Measurements from ENCODE around the gene GALNTL6.

GALNTL6 gene

DNA sequence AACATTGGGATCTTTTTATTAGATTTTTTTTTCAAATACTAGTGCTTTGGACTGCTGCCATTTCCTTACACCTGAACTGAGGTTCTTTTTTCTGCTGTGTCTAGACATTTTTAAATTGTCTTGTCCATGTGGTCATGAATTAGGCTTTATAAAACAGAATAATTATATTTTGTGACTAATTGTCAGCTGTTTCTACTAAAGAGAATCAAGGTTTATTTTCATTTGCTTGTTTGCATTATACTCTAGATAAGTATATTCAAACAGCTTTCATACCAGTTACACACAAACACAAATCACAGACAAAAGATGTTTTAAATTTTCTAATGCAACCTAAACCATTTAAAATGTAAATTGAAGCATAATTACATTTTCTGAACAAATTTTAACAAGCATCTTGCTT lies 194.7 kb downstream of the GALNTL6 start:
- DNase-seq = no peak

DNA sequence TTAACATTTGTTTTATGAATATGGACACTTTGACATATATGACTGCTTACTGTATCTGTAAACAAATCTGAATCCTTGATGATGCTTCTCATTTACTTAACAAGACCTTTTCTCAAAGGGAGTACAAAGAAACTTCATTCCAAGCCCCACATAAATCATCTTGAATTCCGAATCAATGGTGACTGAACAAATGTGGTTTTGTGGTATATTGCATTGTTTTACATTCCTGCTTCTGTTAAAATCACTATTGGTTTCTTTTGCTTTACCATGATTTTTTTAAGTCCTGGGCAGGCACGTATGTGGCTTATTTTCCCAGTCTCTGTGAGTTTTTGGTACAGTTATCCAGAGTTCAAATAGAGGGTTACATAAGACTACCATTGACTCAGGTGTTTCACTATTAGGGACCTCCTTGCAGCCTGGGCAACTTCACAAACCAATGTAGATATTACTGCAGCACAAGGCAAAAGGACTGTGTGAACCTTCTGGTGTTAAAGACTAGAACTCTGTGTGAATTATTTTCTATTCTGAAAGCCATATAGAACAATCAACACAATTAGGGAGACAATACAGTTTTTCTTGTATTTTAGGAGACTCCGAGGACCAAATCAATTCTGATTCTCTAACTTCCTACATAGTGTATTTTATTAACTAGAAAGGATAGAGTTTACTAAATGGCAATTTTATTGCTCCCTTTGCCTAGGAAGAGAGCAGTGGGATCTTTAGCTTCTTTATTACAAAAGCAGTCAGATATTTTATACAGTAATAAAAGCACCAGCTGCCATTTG lies 196.4 kb downstream of the GALNTL6 start:
- DNase-seq = no peak

DNA sequence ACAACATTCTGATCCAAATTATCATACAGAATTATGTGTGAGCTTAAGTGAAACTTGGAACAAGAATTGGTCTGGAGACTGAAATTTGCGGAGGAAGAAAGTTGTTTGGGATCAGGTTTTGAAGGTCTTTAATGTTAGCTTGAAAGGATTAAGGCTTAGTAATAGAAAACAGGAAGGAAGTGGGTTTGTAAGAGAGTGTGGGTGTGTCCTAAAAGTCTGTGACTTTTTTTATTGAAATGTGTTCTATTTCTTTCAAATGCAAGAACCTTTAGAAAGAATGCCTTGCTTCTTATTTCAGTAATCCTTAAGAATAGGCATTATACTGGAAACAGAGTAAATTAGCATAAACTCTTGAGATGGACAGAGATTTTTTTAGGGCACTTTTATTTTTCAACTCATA lies 198.0 kb downstream of the GALNTL6 start:
- no peak for DNase-seq

DNA sequence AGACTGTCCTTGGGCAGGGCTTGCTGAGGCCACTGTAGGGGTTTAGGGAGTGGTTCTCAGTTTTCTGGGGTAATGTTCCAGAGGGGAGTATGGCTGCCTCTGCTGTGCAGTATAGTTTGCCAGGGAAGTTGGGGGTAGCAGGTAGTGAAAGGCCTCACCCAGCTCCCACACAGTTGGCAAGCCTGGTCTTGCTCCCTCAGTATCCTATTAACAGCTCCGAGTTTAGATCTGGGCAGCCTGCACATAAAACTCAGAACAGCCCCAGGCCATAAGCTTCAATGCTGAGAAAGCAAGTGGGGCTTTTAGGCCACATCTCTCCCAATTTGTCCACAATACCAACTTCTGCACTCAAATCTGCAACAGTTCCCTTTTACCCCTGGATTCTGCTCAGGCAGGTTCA lies 205.2 kb downstream of the GALNTL6 start:
- DNase-seq = no peak

DNA sequence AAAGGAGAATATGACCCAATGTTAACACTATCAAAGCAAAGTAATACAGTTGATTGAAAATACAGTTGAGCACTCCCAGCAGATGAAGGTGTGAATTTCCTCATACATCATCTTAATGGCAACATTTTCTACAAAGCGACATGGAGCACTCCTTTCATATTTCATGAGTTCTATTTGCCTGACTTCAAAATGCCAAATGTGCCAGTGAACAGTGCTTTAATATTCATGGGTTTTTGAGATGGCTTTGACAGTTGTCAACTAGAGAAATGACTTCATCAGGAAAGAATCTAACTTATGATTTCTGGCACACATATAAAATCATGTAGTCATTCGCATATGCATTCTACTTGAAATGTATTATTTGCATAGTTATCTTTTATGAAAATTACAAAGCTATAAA lies 222.4 kb downstream of the GALNTL6 start:
- no peak for DNase-seq

DNA sequence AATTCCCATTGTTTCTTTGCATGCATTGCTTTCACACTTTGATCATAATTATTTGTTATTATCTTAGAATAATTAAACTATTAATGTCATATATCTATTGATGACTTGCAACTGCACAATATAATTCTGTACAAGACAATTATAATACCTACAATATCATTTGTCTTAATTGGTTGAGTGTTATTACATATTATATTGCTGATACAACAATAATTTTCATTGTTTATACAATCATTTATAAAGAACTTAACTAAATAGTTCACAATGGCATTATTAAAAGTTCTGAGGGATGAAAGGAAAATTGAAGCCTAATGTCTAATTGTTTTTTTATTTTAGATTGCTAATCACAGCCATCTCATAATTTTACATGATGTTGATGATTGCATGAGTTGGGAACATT lies 227.6 kb downstream of the GALNTL6 start:
- DNase-seq = no peak

DNA sequence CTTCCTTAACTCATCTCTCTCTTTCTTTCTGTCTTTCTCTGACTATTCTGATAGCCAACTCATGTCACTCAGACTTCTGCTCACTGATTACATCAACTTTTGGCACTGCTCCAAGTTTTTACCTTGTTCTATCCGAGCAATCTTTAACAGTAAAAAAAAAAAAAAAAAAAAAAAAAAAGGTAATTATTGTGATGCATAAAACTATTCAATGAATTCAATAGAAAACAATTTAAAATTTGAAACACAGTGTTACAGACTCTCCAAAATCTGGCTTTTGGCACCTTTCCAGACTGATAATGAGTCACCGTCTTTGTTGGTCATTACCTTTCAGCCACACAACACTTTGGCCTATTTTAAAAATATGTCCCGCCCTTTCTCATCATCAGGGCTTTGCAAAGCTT lies 229.5 kb downstream of the GALNTL6 start:
- no peak for DNase-seq

DNA sequence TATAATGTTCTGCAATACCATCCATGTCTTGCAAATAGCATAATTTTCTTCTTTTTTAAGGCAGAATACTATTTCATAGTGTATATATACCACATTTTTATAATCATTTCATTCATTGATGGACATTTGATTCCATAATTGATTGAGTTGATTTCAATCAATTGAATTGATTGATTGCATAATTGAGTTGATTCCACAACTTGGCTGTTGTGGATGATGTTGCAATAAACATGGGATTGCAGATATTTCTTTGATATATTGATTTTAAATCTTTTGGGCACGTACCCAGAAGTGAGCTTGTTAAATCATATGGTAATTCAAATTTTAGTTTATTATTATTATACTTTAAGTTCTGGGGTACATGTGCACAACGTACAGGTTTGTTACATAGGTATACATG lies 232.8 kb downstream of the GALNTL6 start:
- no peak for DNase-seq

DNA sequence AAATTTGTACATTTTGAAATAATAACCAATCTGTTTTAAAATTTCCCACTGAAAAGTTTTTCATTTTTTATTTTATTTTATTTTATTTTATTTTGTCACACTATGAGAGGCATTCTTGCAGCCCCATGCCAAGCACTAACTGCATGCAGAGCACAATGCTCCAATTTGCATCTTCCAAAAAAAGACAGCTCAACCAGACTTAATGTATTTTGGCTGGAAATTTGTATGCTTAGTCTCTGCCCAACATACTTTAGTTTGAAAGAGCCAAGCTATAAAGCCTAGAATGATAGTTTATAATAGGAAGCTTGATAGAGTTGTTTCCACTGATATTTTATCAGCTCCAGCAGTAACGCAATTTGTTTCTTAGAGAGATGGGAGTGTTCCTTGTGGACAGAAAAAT lies 235.5 kb downstream of the GALNTL6 start:
- DNase-seq = no peak

DNA sequence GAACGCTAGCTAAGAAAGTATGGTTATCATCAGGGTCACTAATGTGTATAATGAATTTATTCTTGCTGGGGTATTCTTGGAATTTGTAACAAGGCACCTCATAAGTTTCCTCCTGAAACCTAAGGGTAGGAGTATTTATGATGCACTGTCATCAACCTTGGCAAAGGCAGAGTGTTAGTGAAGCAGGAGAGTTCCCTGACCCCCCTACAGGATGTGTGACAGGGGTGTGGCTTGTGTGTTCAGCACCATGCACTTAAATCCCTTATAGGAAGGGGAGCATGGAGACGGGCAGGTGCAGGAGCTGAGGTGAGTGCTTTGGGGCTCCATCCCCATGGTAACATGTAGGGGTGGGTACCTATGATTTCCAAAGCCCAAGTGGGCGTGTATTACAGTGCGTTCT lies 237.7 kb downstream of the GALNTL6 start:
- no peak for DNase-seq

DNA sequence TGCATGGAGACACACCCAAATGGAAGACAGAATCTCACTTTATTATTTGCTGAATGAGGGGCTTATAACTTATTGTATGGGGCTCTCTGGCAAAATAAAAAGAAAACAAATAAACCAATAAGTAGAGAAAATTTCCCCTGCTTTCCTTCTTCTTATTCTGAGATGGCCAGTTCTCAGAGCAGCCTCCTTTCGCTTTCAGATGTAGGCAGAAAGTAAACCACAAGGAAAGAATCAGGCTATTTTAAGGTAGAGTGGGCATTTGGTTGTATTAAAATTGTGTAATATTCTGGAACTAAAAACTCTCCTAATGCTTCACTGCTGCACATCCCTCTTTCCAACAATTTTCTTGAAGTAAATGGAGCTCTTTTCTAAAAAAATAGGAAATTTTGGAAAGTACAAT lies 241.8 kb downstream of the GALNTL6 start:
- DNase-seq = no peak

DNA sequence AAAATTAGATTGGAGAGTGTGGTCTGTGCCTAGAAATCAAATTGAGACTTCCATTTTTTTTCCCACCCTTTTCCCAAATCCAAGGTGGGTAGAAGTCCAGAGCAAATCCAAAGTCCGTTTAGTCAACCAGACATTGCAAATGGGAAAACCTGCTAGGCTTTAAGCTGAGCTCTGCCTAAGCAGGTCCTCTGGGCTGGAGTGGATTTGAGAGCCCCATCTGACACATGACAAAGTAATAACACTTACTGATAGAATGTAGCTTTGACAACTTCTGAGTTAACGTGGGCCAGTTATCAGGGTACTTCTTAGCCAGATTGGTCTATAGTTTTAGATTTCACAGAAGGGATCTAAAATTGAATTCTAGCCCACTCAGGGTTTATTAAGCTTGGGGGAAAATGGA lies 242.3 kb downstream of the GALNTL6 start:
- DNase-seq = no peak

DNA sequence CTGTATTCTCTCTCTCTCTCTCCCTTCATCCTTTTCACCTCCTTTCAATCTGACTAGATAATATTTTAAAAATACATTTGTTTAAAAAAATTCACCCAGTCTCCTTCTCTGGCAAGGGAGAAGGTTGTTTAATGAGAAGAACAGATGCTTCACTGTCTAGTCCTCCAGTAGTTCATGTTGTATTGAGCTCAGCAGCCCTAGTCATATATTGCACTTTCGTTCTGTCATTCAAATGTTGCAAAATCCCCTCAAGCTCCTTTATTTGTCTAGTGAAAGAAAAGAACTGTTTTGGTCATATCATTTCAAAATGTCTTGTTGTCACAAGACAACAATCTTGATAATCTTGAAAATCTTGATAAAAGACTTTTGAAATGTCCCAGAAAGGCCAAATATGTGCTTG lies 248.0 kb downstream of the GALNTL6 start:
- no peak for DNase-seq

DNA sequence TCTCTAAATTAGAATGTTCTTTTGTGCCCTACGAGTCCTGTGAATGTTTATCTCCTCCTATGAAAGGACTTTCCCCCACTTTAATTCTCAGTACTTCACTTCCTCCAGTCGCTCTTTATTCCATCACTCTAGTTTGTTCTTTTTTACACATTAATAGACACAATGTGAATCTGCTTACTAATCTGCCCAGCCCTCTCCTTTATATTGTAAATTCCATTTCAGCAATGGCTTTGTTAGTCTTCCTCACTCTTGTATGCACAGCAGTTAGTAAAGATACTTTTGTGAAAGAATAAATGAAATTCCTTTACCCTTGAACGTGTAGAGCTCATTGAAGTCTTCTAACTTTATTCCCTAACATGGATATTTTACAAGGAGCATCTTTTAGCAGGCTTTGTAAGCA lies 255.3 kb downstream of the GALNTL6 start:
- DNase-seq = no peak

DNA sequence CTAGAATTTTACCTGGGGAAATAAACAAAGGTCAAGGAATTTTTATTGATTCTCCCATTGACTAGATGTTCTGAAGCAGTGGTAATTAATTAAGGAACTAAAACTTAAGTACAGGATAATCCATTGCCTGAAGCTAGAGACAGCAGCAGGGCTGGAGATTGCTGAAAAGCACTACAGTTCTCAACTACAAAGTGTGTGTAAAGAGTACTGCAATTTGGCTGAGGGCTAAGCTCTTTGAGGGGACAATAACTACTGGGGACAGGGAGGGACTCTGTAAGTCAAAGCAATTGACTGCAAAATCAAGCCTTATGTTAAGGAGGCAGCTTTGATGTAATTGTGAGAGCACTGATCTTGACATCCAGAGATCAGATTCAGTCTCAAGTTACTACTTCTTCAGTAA lies 260.4 kb downstream of the GALNTL6 start:
- no peak for DNase-seq

DNA sequence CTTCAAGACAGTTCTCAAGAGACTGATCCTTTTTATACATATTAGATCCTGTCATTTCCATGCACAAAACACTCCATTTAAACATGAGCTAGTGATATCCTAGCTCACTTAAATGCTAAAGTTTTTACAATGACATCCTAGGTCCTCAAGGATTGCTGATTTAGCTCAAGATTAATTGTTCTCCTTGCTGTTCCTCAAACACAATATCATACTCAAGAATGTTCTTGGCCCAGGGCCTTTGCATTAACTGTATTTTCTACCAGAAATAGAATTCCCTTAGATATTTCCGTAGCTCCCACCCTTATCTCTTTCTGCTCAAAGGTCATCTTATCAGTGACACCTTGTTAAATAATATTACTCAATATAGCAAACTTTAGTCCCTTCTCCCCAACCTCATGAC lies 270.1 kb downstream of the GALNTL6 start:
- no peak for DNase-seq

DNA sequence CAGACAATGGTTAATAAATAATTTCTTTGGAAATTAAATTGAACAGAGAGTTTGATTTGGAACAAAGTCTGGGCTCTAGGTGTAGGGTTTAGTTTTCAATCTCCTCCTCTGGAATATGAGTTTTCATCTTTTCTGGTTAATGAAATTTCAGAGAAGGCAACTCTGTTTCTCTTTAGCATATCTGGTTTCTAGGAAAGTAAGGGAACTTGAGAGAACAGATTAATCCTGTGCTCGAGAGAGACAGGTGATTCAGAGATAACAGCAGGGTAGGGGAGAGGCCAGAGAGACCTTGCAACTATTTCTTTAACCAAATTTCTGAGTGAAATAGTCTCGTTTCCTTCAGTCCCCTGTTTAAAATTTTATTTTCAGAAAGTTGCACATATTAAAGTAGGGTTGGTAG lies 275.4 kb downstream of the GALNTL6 start:
- DNase-seq = no peak

DNA sequence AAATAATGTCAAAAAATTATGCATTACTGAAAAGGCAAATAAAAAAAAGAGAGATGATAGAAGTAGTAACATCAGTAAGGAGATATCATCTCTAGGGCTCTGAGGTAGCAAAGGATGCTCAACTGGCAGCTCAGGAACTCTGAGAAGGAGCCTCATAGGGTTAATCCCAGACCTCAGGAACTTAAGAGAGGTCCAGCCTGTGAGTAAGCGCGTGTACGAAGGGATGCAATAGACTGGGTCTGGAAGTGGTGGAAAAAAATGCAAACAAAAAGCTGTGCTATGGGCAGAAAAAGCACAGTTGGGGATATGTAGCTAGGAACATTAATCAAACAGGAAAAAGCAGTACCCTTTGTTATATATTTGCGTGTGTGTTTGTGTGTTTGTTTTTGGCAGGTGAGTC lies 282.0 kb downstream of the GALNTL6 start:
- no peak for DNase-seq

DNA sequence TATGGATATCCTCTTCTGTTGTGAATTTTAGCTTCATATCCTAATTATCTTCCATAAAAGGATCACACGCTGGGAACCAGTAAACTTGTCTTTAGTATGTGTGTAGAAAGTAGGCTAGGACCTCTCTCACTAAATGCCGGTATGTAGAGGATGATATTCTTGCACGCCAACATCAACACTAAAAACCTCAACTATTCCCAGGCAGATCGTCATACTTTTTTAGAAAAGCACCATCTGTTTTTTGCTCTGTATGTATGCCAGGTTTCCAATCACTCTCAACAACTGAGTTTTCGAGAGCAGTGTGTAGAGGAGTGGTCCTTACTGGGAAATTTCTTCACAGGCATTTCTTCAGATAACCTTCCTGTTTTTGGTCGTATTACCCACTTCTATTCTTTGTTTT lies 283.6 kb downstream of the GALNTL6 start:
- no peak for DNase-seq

DNA sequence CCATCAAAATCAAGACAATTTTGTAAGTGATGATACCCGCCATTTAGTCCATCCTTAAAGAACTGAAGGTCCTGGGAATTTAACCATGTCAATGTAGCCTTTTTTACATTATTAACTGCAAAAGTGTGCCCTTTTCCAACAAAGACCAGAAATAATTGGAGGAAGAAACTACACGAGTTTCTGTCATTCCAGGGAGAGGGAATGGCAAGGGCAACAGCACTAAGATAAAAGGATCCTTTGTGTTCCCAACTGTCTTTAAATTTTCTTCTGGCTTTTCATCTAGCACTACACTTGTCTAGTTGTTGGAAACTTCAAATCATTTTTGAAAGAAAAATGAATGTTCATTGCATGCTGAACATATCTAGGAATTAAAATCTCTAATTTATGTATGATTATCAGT lies 286.2 kb downstream of the GALNTL6 start:
- no peak for DNase-seq

DNA sequence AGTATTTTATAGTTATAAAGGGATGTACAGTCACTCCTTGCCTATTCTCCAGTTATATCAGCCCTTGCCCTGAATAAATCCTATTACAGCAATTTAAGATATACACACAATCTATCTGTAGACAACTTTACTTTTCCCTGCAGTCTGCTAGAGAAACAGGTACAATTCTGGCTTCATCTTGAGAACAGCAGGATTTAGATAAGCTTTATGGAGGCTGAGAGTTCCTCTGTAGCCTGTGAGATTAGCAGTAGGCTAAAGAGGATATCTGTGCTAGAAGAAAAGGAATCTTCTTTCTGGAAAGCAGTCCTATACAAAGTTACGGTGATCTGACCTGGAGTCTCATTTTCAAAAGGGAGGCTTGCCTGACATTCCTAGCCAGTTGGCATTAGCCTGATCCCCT lies 290.3 kb downstream of the GALNTL6 start:
- DNase-seq = no peak

DNA sequence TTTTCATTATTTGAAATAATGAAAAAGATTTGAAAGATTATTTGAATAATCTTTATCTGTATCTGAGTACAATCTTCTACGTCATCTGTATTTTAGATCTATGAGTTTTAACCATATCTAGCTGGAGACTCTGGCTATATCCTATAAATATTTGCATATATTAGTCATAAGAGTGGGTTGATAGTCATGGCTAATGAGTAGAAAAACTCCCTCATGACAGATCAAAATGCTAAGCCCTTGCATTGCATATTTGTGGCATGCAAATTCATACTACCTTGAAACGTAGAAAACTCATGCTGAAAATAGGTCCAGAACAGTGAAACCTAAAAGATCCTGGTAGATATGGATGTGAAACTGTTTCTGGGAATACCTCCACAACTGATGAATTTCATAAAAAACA lies 291.3 kb downstream of the GALNTL6 start:
- no peak for DNase-seq

DNA sequence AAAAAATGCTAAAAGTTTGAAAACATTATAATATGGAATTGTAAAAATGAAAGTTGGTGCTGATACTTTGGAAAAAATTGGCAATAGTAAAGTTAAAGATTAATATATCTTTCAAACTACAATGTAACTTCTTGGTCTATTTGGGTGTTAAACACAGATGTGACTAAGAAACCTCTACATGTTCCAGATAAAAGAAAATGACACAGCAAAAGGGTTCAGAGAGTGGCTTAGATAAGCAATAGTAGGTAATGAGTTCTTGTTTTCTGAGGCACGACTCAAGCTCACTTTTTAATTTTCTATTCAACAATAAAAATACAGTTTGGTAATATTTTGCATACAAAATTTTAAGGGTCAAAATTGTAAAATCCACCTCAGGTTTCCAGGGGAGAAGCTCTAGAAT lies 292.7 kb downstream of the GALNTL6 start:
- no peak for DNase-seq

DNA sequence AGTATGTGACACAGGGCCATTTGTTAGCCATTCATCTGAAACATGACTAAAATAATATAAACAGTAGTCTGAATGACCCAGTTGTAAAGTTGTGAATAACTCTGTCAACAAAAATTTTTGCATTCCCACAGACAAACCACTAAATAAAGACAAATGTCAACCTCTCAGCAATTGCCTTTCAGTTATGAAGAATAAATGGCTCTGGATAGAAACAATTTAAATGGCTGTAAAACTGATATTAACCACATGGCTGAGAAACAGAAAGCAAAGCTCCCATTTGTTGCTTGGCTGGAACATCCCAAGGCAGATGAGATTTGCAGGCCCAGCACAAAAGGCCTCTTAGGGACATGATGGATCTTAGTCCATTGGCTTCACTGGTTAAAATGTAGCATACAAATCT lies 296.3 kb downstream of the GALNTL6 start:
- DNase-seq = no peak

DNA sequence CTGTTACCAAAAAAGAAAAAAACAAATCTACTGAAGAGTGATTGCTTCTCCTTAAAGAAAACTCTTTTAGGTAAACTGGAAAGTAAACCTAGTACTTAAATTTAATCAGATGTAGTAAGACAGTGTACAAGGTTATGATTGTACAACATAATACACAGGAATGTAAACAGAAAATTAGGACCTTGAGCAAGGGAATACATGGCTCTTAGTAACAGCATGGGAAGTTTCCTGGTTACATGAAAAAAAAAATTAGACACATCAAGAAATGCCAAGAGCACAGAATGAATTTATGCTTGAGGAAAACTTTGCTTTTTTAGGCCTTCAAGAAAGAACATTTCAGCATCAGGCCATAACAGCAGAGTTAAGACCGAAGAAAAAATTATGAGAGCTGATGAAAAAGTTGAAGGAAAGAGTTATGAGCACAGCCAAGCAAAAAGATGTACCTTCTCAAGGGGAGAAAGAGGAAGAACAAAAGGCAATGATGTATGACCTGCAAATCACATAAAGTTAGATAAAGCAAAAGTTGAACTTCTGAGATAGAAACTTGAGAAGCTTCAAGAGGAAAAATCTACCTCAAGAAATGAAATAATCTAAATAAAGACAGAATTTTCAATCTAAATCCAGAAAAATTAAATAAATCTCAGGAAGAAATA lies 311.6 kb downstream of the GALNTL6 start:
- no peak for DNase-seq
